GM23338 (cell line): ENCODE results near the gene TEKT3. TPM values are rescaled to one million over a fixed set of nuclear protein-coding genes. Genes with fewer than 3 reads are reported as not detected.

ENCODE experiments used
- ATAC-seq: fragments of 200-7000 bp; cut with Tn5 transposase; 3 replicates; pipeline ENCODE4 v1.9.1; 2020
- DNase-seq: peaks from one replicate; pipeline ENCODE4 v3.0.0-alpha.2; 2015; ENCODE audit warnings: low spot score
- H2AFZ ChIP-seq: fragments of 200-600 bp; sonication (generic); 2 replicates; pipeline ENCODE4 v1.8.0; 2016; ENCODE audit warnings: antibody characterized with exemption, mild to moderate bottlenecking, moderate library complexity
- H3F3A ChIP-seq: fragments of 200-600 bp; sonication (generic); replicated peaks from 2 replicates; pipeline ENCODE4 v1.8.0; 2017; ENCODE audit warnings: antibody characterized with exemption, mixed run types, low read depth
- H3K27ac ChIP-seq: fragments of 200-600 bp; sonication (generic); 2 replicates; pipeline ENCODE4 v1.6.1; 2016; ENCODE audit warnings: low read depth
- H3K27me3 ChIP-seq: fragments of 200-600 bp; sonication (generic); 2 replicates; pipeline ENCODE4 v1.8.0; 2016; ENCODE audit warnings: mild to moderate bottlenecking, mixed run types, moderate library complexity; ENCODE audit not compliant: insufficient read depth
- H3K36me3 ChIP-seq: fragments of 200-600 bp; sonication (generic); 2 replicates; pipeline ENCODE4 v1.8.0; 2016; ENCODE audit warnings: mild to moderate bottlenecking; ENCODE audit not compliant: insufficient read depth
- H3K4me1 ChIP-seq: fragments of 200-600 bp; sonication (generic); 2 replicates; pipeline ENCODE4 v1.8.0; 2016; ENCODE audit warnings: mild to moderate bottlenecking, moderate library complexity; ENCODE audit not compliant: insufficient read depth
- H3K4me2 ChIP-seq: fragments of 200-600 bp; sonication (generic); 2 replicates; pipeline ENCODE4 v1.7.1; 2017; ENCODE audit warnings: mixed run types
- H3K4me3 ChIP-seq: fragments of 200-600 bp; sonication (generic); 2 replicates; pipeline ENCODE4 v1.6.1; 2016; ENCODE audit warnings: mixed run types
- H3K79me2 ChIP-seq: fragments of 200-600 bp; sonication (generic); replicated peaks from 2 replicates; pipeline ENCODE4 v1.8.0; 2017; ENCODE audit warnings: mild to moderate bottlenecking; ENCODE audit not compliant: insufficient read depth
- H3K9me2 ChIP-seq: fragments of 200-600 bp; sonication (generic); 2 replicates; pipeline ENCODE4 v1.8.0; 2017; ENCODE audit not compliant: insufficient read depth
- H4K20me1 ChIP-seq: fragments of 200-600 bp; sonication (generic); replicated peaks from 2 replicates; pipeline ENCODE4 v1.8.0; 2017; ENCODE audit warnings: mild to moderate bottlenecking; ENCODE audit not compliant: insufficient read depth
- H3K27ac Mint-ChIP-seq: 2 replicates; pipeline ENCODE4 v1.8.0; 2020; ENCODE audit warnings: inconsistent platforms, mild to moderate bottlenecking, moderate library complexity, mixed read lengths
- H3K27me3 Mint-ChIP-seq: 3 replicates; pipeline ENCODE4 v1.8.0; 2022; ENCODE audit warnings: low read depth, mild to moderate bottlenecking, moderate library complexity, mixed read lengths, inconsistent platforms; ENCODE audit not compliant: insufficient read depth, poor library complexity
- H3K36me3 Mint-ChIP-seq: 3 replicates; pipeline ENCODE4 v1.8.0; 2021; ENCODE audit warnings: low read depth, mild to moderate bottlenecking, inconsistent platforms, moderate library complexity, mixed read lengths
- H3K4me1 Mint-ChIP-seq: 3 replicates; pipeline ENCODE4 v1.8.0; 2020; ENCODE audit warnings: mild to moderate bottlenecking, inconsistent platforms, mixed read lengths
- H3K4me3 Mint-ChIP-seq: 3 replicates; pipeline ENCODE4 v1.8.0; 2021; ENCODE audit warnings: moderate library complexity, mild to moderate bottlenecking, inconsistent platforms, mixed read lengths
- H3K9me3 Mint-ChIP-seq: 3 replicates; pipeline ENCODE4 v1.8.0; 2020; ENCODE audit warnings: moderate library complexity, mild to moderate bottlenecking, inconsistent platforms, mixed read lengths
- CREB1 ChIP-seq: fragments of 250-450 bp; sonication (Bioruptor Pico); IDR thresholded peaks from 2 replicates; pipeline ENCODE4 v1.5.0; 2020; ENCODE audit warnings: low read depth, mild to moderate bottlenecking, moderate library complexity
- EZH2 ChIP-seq: fragments of 200-600 bp; sonication (generic); IDR thresholded peaks from one replicate; pipeline ENCODE4 v1.8.0; 2017; ENCODE audit warnings: antibody characterized with exemption, mild to moderate bottlenecking, low read depth; ENCODE audit not compliant: unreplicated experiment
- EZH2phosphoT487 ChIP-seq: fragments of 200-600 bp; sonication (generic); IDR thresholded peaks from one replicate; pipeline ENCODE4 v1.8.1; 2018; ENCODE audit warnings: antibody characterized with exemption; ENCODE audit not compliant: unreplicated experiment
- STAT1 ChIP-seq: IDR thresholded peaks from one replicate; pipeline ENCODE4 v1.6.1; 2016; ENCODE audit warnings: antibody characterized with exemption; ENCODE audit not compliant: unreplicated experiment
- ZNF114 ChIP-seq: fragments of 250-450 bp; sonication (Bioruptor Pico); IDR thresholded peaks from 2 replicates; pipeline ENCODE4 v1.5.0; 2020; ENCODE audit warnings: mild to moderate bottlenecking, moderate library complexity
- polyA plus RNA-seq: library from polyadenylated mRNA; unstranded; fragments of >200 nt; fragmentation: Nextera tagmentation; extraction: Ambion mirVana; gene quantifications from 2 replicates; pipeline ENCODE4 v1.2.1, GENCODE V29; 2016
- total RNA-seq: library from RNA; depleted of rRNA; stranded (reverse); fragments of >200 nt; shearing (Covaris generic); gene quantifications from 2 replicates; pipeline ENCODE4 v1.2.3, GENCODE V29; 2014
- TF ChIP-seq, protein P1 (sequence below), 2 experiments: fragments of 200-600 bp in 1 of 2; sonication (generic) in 1 of 2; conservative IDR thresholded peaks; 2 replicates each; pipeline versions ENCODE4 v1.5.1 to v1.6.1; 2016 to 2017; ENCODE audit warnings: antibody characterized with exemption in 2 of 2, low read depth in 2 of 2, mild to moderate bottlenecking in 2 of 2, moderate library complexity in 1 of 2

Gene TEKT3
- total and polyA plus RNA-seq, 2 experiments from 2014 or later: 1.6 to 2.0 TPM

DNA sequence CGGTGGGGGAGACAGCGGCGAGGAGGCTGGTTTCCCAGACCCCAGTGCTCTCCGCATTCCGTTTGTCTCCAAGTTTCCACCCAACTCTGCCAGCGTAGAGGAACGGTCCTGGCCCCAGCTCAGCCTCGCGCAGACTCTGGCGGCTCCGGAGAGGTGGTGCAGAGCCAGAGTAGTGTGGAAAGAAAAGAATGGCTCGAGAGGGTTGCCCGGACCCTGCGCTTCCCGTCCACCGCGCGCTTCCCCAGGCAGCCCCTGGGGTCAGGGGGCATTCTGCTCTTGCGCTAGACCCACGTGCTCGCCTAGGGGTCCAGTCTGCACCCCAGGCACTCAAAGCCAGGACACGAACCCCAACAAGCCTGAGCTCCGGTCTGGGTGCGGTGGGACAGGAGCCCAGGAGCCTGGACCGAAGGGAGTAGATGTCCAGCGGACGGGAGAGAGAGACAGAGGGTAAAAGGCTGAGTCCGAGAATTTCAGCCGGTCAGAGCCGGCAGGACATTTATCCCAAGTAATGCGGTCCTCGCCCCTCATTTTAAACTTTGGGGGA is 80.1 kb downstream of the TEKT3 start:
- H3K36me3 ChIP-seq: no peaks in the 10 kb centered on the region
- Mint-ChIP-seq H3K27ac (no peak overlapping the region), H3K9me3 (no peaks in the 10 kb centered on the region; the same call in 2 of the 3 replicates), H3K4me3 (peak overlapping the region; percentile 86), H3K36me3 (no peaks in the 10 kb centered on the region), H3K4me1 (peaks cover 19% of the 10 kb centered on the region; the same call in 2 of the 3 replicates), H3K27me3 (peaks cover 80% of the 10 kb centered on the region)
- H2AFZ ChIP-seq: peak overlapping the region; percentile 99
- no peak overlapping the region for H3K27ac ChIP-seq
- no peaks in the 10 kb centered on the region for H4K20me1 ChIP-seq
- no peaks in the 10 kb centered on the region for H3K9me2 ChIP-seq
- peaks cover 89% of the 10 kb centered on the region for H3K27me3 ChIP-seq
- ATAC-seq (peak; percentile 61), DNase-seq (peak; percentile 77)
- H3K4me1 ChIP-seq: peaks cover 16% of the 10 kb centered on the region; the same call in 1 of the 2 replicates
- H3F3A ChIP-seq: peaks cover 8% of the 10 kb centered on the region; the same call in 1 of the 2 replicates
- peak overlapping the region; percentile 80 for H3K4me2 ChIP-seq
- TF ChIP-seq EZH2 (peak; percentile 44), CREB1 (CRISPR knock-in tag) (no peak)
- peak overlapping the region; percentile 76 for H3K4me3 ChIP-seq
- H3K79me2 ChIP-seq: no peaks in the 10 kb centered on the region

GRCh38 chr17:15260376-15261257 is 80.8 kb downstream of the TEKT3 start:
- TF ChIP-seq EZH2: peak; percentile 36
- TF ChIP-seq ZNF114 (CRISPR knock-in tag): 0 out of 2 replicates have a peak, but pooled peaks have one; percentile 52
- no peak for TF ChIP-seq STAT1
- TF ChIP-seq EZH2phosphoT487: no peak
- TF ChIP-seq, protein P1, sequence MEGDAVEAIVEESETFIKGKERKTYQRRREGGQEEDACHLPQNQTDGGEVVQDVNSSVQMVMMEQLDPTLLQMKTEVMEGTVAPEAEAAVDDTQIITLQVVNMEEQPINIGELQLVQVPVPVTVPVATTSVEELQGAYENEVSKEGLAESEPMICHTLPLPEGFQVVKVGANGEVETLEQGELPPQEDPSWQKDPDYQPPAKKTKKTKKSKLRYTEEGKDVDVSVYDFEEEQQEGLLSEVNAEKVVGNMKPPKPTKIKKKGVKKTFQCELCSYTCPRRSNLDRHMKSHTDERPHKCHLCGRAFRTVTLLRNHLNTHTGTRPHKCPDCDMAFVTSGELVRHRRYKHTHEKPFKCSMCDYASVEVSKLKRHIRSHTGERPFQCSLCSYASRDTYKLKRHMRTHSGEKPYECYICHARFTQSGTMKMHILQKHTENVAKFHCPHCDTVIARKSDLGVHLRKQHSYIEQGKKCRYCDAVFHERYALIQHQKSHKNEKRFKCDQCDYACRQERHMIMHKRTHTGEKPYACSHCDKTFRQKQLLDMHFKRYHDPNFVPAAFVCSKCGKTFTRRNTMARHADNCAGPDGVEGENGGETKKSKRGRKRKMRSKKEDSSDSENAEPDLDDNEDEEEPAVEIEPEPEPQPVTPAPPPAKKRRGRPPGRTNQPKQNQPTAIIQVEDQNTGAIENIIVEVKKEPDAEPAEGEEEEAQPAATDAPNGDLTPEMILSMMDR (conservative IDR thresholded peaks at IDR 0.05; ENCODE audit: low read depth in 2 of 2): peak; percentile 67 to 80
- peak overlapping the region; percentile 76 for H3K4me3 ChIP-seq
- H3K27me3 ChIP-seq: peaks cover 83% of the 10 kb centered on the region
- no peak overlapping the region for H3K27ac ChIP-seq
- H3K9me2 ChIP-seq: no peaks in the 10 kb centered on the region
- H2AFZ ChIP-seq: peak overlapping the region; percentile 99
- H3K4me1 ChIP-seq: peaks cover 16% of the 10 kb centered on the region; the same call in 1 of the 2 replicates
- no peaks in the 10 kb centered on the region for H3K79me2 ChIP-seq
- Mint-ChIP-seq H3K9me3 (no peaks in the 10 kb centered on the region; the same call in 2 of the 3 replicates), H3K27ac (no peak overlapping the region), H3K4me3 (peak overlapping the region; percentile 86), H3K36me3 (no peaks in the 10 kb centered on the region; the same call in 2 of the 3 replicates), H3K4me1 (peaks cover 19% of the 10 kb centered on the region; the same call in 2 of the 3 replicates), H3K27me3 (peaks cover 79% of the 10 kb centered on the region)
- ATAC-seq: peak; percentile 72
- H3K4me2 ChIP-seq: peak overlapping the region; percentile 80
- H3F3A ChIP-seq: peaks cover 8% of the 10 kb centered on the region; the same call in 1 of the 2 replicates
- no peaks in the 10 kb centered on the region for H3K36me3 ChIP-seq
- peak; percentile 89 for DNase-seq
- H4K20me1 ChIP-seq: no peaks in the 10 kb centered on the region
